ENCODE results near the gene SDK1. TPM values are rescaled to one million over a fixed set of nuclear protein-coding genes. Genes with fewer than 3 reads are reported as not detected.

Gene SDK1
- total RNA-seq, 1 donor from 2014 or later, result 3.9 TPM

DNA sequence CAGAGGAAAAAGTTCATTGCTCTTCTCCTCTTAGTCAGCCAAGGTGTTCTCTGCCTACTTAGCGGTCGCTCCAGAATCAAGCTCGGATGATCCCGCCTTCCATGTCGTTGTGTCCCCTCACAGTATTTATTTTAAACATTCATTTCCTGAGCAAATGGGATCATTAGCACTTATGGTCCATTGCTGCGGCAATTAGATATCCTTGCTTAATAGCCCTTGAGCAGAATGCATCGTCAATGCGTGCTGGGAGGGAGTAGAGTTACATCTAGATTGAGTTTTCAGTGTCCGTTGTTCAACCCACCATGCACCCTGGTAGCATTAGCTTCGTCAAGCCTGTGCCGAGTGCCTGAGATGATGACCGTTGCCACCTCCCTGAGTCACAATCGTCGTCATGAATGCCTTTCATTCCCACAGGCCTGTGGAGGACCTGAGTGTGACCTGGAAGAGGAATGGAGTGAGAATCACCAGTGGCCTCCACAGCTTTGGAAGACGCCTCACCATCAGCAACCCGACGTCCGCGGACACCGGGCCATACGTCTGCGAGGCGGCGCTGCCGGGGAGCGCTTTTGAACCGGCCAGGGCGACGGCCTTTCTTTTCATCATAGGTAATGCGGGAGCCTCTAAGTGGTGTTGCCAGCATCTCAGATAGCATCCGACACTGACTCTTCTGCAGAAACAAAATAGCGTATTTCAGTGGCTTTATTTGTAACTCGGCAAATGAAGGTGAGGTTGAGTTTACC, 650.4 kb downstream of the SDK1 start:
- TF ChIP-seq, protein P1, sequence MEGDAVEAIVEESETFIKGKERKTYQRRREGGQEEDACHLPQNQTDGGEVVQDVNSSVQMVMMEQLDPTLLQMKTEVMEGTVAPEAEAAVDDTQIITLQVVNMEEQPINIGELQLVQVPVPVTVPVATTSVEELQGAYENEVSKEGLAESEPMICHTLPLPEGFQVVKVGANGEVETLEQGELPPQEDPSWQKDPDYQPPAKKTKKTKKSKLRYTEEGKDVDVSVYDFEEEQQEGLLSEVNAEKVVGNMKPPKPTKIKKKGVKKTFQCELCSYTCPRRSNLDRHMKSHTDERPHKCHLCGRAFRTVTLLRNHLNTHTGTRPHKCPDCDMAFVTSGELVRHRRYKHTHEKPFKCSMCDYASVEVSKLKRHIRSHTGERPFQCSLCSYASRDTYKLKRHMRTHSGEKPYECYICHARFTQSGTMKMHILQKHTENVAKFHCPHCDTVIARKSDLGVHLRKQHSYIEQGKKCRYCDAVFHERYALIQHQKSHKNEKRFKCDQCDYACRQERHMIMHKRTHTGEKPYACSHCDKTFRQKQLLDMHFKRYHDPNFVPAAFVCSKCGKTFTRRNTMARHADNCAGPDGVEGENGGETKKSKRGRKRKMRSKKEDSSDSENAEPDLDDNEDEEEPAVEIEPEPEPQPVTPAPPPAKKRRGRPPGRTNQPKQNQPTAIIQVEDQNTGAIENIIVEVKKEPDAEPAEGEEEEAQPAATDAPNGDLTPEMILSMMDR (IDR thresholded peaks at IDR 0.05; ENCODE audit: insufficient read depth, low read length, poor library complexity, severe bottlenecking), result no peak

DNA sequence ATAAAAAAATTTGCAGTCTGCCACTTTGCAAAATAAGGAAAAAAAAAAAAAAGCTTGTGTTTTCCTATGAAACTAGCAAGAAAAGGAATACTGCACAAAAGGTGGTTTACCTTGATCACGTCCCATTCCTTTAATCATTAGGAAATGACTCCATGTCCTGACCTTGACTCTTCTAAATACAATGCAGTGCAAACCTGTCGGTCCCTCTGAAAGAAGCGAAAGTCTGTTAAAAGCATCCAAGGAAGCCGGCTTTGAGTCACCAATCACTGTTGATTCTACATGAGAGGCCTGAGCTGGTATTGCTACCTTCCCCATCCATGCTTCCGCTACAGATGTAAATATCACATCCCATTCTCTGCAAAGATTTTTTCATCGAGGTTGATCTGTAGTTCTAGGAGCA, 652.1 kb downstream of the SDK1 start:
- DNase-seq (ENCODE audit: low read depth), result no peak
- Histone ChIP-seq H3K4me3 (ENCODE audit: low read depth, low read length) (no peak overlapping the region), H3K36me3 (ENCODE audit: control insufficient read depth, insufficient read depth, low read length) (no peaks in the 10 kb centered on the region), H3K27me3 (ENCODE audit: control insufficient read depth, insufficient read depth, low read length) (no peaks in the 10 kb centered on the region)
- TF ChIP-seq, protein P1 (IDR thresholded peaks at IDR 0.05; ENCODE audit: insufficient read depth, low read length, poor library complexity, severe bottlenecking), result no peak

More for the DNA sequence above, 650.4 kb downstream of the SDK1 start:
- Histone ChIP-seq H3K36me3 (ENCODE audit: control insufficient read depth, insufficient read depth, low read length) (no peaks in the 10 kb centered on the region), H3K4me3 (ENCODE audit: low read depth, low read length) (no peak overlapping the region), H3K27me3 (ENCODE audit: control insufficient read depth, insufficient read depth, low read length) (no peaks in the 10 kb centered on the region)
- DNase-seq (ENCODE audit: low read depth), result no peak

DNA sequence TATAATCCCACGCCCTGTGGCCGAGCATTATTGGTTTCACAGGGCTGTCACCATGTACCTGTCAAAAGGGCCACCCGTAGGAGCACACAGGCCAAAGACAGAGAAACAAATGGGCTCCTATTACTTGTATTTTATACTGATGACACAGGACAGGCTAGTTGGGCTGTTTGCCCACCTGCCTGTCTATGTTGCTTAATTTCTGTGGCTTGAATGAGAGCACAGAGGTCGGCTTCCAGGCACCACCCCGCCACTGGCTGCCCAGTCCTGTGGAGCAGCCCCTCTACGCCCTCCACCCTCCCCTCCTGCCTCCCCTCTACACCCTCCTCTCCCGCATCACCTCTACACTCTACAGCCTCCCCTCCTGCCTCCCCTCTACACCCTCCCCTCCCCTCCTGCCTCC, 652.9 kb downstream of the SDK1 start:
- no peak overlapping the region for H3K4me3 ChIP-seq (ENCODE audit: low read depth, low read length)
- TF ChIP-seq, protein P1 (IDR thresholded peaks at IDR 0.05; ENCODE audit: insufficient read depth, low read length, poor library complexity, severe bottlenecking), result no peak
- DNase-seq (ENCODE audit: low read depth), result no peak
- no peaks in the 10 kb centered on the region for H3K36me3 ChIP-seq (ENCODE audit: control insufficient read depth, insufficient read depth, low read length)
- H3K27me3 ChIP-seq (ENCODE audit: control insufficient read depth, insufficient read depth, low read length), result no peaks in the 10 kb centered on the region

DNA sequence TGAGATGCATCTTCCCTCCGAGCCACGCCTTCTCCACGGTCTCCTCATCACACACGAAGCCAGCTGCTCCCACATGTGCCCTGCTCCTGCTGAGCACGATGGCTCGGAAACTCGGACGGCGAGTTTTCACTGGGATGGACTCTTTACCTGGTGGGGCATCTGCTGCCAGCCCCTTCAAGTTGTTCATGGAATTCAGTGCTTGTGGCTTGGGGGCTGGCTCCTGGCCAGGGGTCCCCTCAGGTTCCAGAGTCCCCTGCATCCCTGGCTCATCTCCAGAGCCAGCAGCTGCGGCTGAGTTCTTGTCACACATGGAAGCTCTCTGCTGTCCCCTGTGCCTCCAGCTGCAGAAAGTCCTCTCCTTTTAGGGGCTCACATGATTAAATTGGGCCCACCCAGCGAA, 654.0 kb downstream of the SDK1 start:
- TF ChIP-seq, protein P1 (IDR thresholded peaks at IDR 0.05; ENCODE audit: insufficient read depth, low read length, poor library complexity, severe bottlenecking), result no peak
- Histone ChIP-seq H3K4me3 (ENCODE audit: low read depth, low read length) (no peak overlapping the region), H3K27me3 (ENCODE audit: control insufficient read depth, insufficient read depth, low read length) (no peaks in the 10 kb centered on the region), H3K36me3 (ENCODE audit: control insufficient read depth, insufficient read depth, low read length) (no peaks in the 10 kb centered on the region)
- DNase-seq (ENCODE audit: low read depth), result no peak

DNA sequence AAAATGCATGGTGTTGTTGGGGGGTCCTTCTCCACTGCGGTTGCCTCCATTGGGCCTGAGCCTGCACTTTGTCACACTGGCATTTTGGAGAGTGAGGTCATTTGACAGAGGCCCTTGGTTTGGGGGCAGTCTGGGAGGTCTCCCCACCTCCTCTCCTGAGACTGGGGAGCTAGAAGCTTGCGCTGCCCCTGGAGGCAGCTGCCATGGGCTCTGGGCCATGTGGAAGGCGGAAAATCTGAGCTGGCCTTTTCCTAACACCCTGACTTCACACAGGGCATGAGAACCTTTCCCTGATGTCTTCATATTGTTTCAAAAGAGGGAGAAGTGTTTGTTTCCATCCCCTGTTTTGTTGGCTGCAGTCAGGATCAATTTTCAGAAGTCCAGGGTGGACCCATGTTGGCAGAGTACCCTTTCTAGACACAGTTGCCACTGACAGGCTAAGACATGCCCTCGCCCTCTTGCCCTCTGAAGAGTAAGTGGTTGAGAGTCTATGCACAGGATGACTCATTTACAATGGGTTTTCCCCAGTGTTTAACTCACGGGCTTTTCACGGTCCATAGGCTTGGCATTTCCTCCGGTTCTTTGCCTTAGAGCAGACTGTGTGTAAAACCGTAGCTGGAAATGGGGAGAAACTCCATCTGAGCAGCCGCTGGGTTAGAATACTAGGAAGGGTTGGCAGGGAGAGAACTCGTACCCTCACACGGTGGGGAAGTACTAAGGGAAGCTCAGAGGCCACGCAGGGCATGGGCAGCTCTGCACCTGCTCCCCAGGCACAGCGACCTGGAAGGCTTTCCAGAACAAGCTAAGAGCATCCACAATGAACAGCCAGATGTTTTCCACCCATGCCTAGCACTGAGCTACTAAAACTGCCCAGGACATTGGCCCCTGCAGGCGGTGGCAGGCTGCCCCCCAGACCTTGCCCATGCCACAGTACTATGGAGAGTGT, 655.0 kb downstream of the SDK1 start:
- TF ChIP-seq, protein P1 (IDR thresholded peaks at IDR 0.05; ENCODE audit: insufficient read depth, low read length, poor library complexity, severe bottlenecking), result no peak
- peak; percentile 86 for DNase-seq (ENCODE audit: low read depth)
- Histone ChIP-seq H3K4me3 (ENCODE audit: low read depth, low read length) (no peak overlapping the region), H3K27me3 (ENCODE audit: control insufficient read depth, insufficient read depth, low read length) (no peaks in the 10 kb centered on the region), H3K36me3 (ENCODE audit: control insufficient read depth, insufficient read depth, low read length) (no peaks in the 10 kb centered on the region)

Measured in kidney epithelial cell (primary cell).